HepG2 (cell line): ENCODE measurements around the gene NEU1. TPM values are rescaled to one million over a fixed set of nuclear protein-coding genes. Genes with fewer than 3 reads are reported as not detected.
"Not testable (repeated sequence)": the region's sequence is repeated elsewhere in the genome, so short reads cannot be mapped to it uniquely, and the experiment has no call there.

Experiments used
- ARID4A ChIP-seq: sonication (generic); formaldehyde crosslinking; IDR thresholded peaks from 2 replicates; pipeline ENCODE4 v1.5.0; 2020; ENCODE audit warnings: mild to moderate bottlenecking, missing genetic modification reagents, borderline replicate concordance
- FOXA1 ChIP-seq, 2 experiments: fragments of 450-650 bp in 1 of 2; sonication (generic) in 1 of 2; formaldehyde crosslinking in 1 of 2; IDR thresholded peaks; 2 replicates each; pipeline versions ENCODE4 v1.4.0 to v1.6.1; 2016 to 2020; ENCODE audit warnings: missing genetic modification reagents in 1 of 2
- FOXA3 ChIP-seq: IDR thresholded peaks from 2 replicates; pipeline ENCODE4 v1.6.1; 2016; ENCODE audit warnings: missing genetic modification reagents, missing compliant biosample characterization
- FOXO1 ChIP-seq: sonication (generic); formaldehyde crosslinking; IDR thresholded peaks from 2 replicates; pipeline ENCODE4 v1.4.0; 2020; ENCODE audit warnings: missing genetic modification reagents
- FOXP1 ChIP-seq, 2 experiments: fragments of 450-650 bp in 1 of 2; IDR thresholded peaks; 2 replicates each; pipeline ENCODE4 v1.6.1; 2017 to 2018; ENCODE audit warnings: antibody characterized with exemption in 1 of 2
- FOXP4 ChIP-seq: sonication (generic); formaldehyde crosslinking; IDR thresholded peaks from 2 replicates; pipeline ENCODE4 v1.4.0; 2020; ENCODE audit warnings: missing genetic modification reagents
- GFI1 ChIP-seq: sonication (generic); formaldehyde crosslinking; IDR thresholded peaks from 2 replicates; pipeline ENCODE4 v1.5.0; 2020; ENCODE audit warnings: missing genetic modification reagents, mild to moderate bottlenecking, borderline replicate concordance
- HNF4A ChIP-seq: sonication (generic); formaldehyde crosslinking; IDR thresholded peaks from 2 replicates; pipeline ENCODE4 v1.4.0; 2020; ENCODE audit warnings: missing genetic modification reagents
- KDM2A ChIP-seq: sonication (generic); formaldehyde crosslinking; IDR thresholded peaks from 2 replicates; pipeline ENCODE4 v1.4.0; 2020; ENCODE audit warnings: low read depth, missing genetic modification reagents, borderline replicate concordance
- RXRB ChIP-seq: IDR thresholded peaks from 2 replicates; pipeline ENCODE4 v1.6.1; 2016; ENCODE audit warnings: borderline replicate concordance, missing genetic modification reagents, missing compliant biosample characterization
- SAP130 ChIP-seq: IDR thresholded peaks from 2 replicates; pipeline ENCODE4 v1.6.1; 2016; ENCODE audit warnings: low read depth
- TFAP4 ChIP-seq: sonication (generic); IDR thresholded peaks from 2 replicates; pipeline ENCODE4 v1.6.1; 2016; ENCODE audit warnings: low read depth, borderline replicate concordance
- YEATS2 ChIP-seq: sonication (generic); formaldehyde crosslinking; IDR thresholded peaks from 2 replicates; pipeline ENCODE4 v1.4.0; 2020; ENCODE audit warnings: missing genetic modification reagents, borderline replicate concordance
- ZFX ChIP-seq: sonication (generic); formaldehyde crosslinking; IDR thresholded peaks from 2 replicates; pipeline ENCODE4 v1.4.0; 2020; ENCODE audit warnings: mild to moderate bottlenecking, low read depth, missing genetic modification reagents, moderate library complexity
- ZNF280D ChIP-seq: sonication (generic); formaldehyde crosslinking; IDR thresholded peaks from 2 replicates; pipeline ENCODE4 v1.5.1; 2020; ENCODE audit warnings: mild to moderate bottlenecking, missing genetic modification reagents
- ZNF292 ChIP-seq: sonication (generic); formaldehyde crosslinking; IDR thresholded peaks from 2 replicates; pipeline ENCODE4 v1.8.1; 2022; ENCODE audit warnings: mild to moderate bottlenecking, low read depth, missing genetic modification reagents, borderline replicate concordance
- polyA plus RNA-seq, 8 experiments: library from polyadenylated mRNA; depleted of rRNA in 3 of 8; stranded (reverse) in 7 of 8; unstranded in 1 of 8; fragments of >200 nt; fragmentation: Illumina TruSeq in 4 of 8; extraction: Trizol in 4 of 8; gene quantifications; 2 replicates each; pipeline versions ENCODE4 v1.2.1 to v1.2.3, GENCODE V29; 2011 to 2016; ENCODE audit warnings: low read depth in 4 of 8, missing spikeins in 1 of 8, mixed read lengths in 1 of 8; ENCODE audit not compliant: insufficient read depth in 1 of 8
- total RNA-seq, 5 experiments: library from RNA; depleted of rRNA; stranded (reverse); fragments of >200 nt; fragmentation: Illumina TruSeq; extraction: Trizol; gene quantifications; 2 replicates each; pipeline ENCODE4 v1.2.3, GENCODE V29; 2016; ENCODE audit warnings: low read depth in 1 of 5

NEU1 gene
- total and polyA plus RNA-seq, 2 of the 13 experiments (the other 11 are each of a cell fraction or from before 2014, with no cell fraction given) = 215 to 297 TPM

GRCh38 chr6:31808599-31808998, 54.0 kb downstream of the NEU1 start (continued):
- TF ChIP-seq GFI1 (CRISPR knock-in tag) (peak; percentile 44; the same call in 1 of the 2 replicates), HNF4A (CRISPR knock-in tag) (peak; percentile 66), ZNF280D (CRISPR knock-in tag) (0 out of 2 replicates have a peak, but pooled peaks have one; percentile 35), TFAP4 (peak; percentile 39; the same call in 1 of the 2 replicates), FOXO1 (CRISPR knock-in tag) (peak; percentile 51; the same call in 1 of the 2 replicates), KDM2A (CRISPR knock-in tag) (0 out of 2 replicates have a peak, but pooled peaks have one; percentile 30), YEATS2 (CRISPR knock-in tag) (0 out of 2 replicates have a peak, but pooled peaks have one; percentile 13), ZNF292 (CRISPR knock-in tag) (peak; percentile 45; the same call in 1 of the 2 replicates), RXRB (CRISPR knock-in tag) (peak; percentile 67), SAP130 (peak; percentile 77), FOXA3 (CRISPR knock-in tag) (peak; percentile 39), FOXP4 (CRISPR knock-in tag) (peak; percentile 52; the same call in 1 of the 2 replicates), FOXP1 (CRISPR knock-in tag; IDR thresholded peaks at IDR 0.05) (peak; percentile 52; the same call in 1 of the 2 replicates), ZFX (CRISPR knock-in tag) (peak; percentile 25; the same call in 1 of the 2 replicates), ARID4A (CRISPR knock-in tag) (peak; percentile 17; the same call in 1 of the 2 replicates), FOXA1 (CRISPR knock-in tag; IDR thresholded peaks at IDR 0.05) (peak; percentile 69)
- not testable (repeated sequence) for TF ChIP-seq FOXP1, FOXA1 (IDR thresholded peaks at IDR 0.05)
